Stimulated activated naive B cell treated with anti-CD40 and anti-IgM and Interleukin-4, amounts not matched to agents 10 μg/mL and 1 μg/mL and 100 μg/mL, for 72 hours (primary cell): ENCODE results near the gene DIPK1C.

Source experiments
- ATAC-seq, 2 donors: fragments of 150-1000 bp; cut with Tn5 transposase; replicated peaks; 2 replicates each; pipeline ENCODE4 v1.10.0; 2021; ENCODE audit warnings: moderate library complexity in 1 of 2
- DNase-seq: peaks from one replicate; pipeline ENCODE4 v3.0.0; 2021
- H3K27ac Mint-ChIP-seq: one replicate; pipeline ENCODE4 v1.8.0; 2022; ENCODE audit warnings: mild to moderate bottlenecking, mixed read lengths
- H3K27me3 Mint-ChIP-seq, 2 donors: one replicate each; pipeline ENCODE4 v1.8.0; 2022; ENCODE audit warnings: mixed read lengths in 2 of 2
- H3K36me3 Mint-ChIP-seq, 2 donors: one replicate each; pipeline ENCODE4 v1.8.0; 2022; ENCODE audit warnings: mixed read lengths in 2 of 2, mild to moderate bottlenecking in 1 of 2
- H3K4me1 Mint-ChIP-seq, 2 donors: one replicate each; pipeline ENCODE4 v1.8.0; 2022; ENCODE audit warnings: mixed read lengths in 2 of 2, mild to moderate bottlenecking in 1 of 2
- H3K4me3 Mint-ChIP-seq, 2 donors: one replicate each; pipeline ENCODE4 v1.8.0; 2022; ENCODE audit warnings: mild to moderate bottlenecking in 2 of 2, mixed read lengths in 2 of 2, moderate library complexity in 1 of 2
- H3K9me3 Mint-ChIP-seq, 2 donors: one replicate each; pipeline ENCODE4 v1.8.0; 2022; ENCODE audit warnings: mixed read lengths in 2 of 2, mild to moderate bottlenecking in 1 of 2

DIPK1C gene

GRCh38 chr18:74495581-74496507 lies 38.7 kb upstream of the DIPK1C start, which contains the start of gene CNDP2:
Gene CNDP2, plus strand, starts transcription at chr18:74496363. Its CDS starts 3,611 bp downstream, at chr18:74499974.
- Mint-ChIP-seq H3K27me3 (no peaks in the 10 kb centered on the region), H3K4me3 (peak within 1 kb of the TSS; percentile 93 to 94), H3K27ac (peak within 1 kb of the TSS; percentile 94), H3K36me3 (peaks cover 18 to 32% of the 10 kb centered on the region in 2 donors), H3K4me1 (peaks cover 27 to 41% of the 10 kb centered on the region in 2 donors), H3K9me3 (no peaks in the 10 kb centered on the region)
- DNase-seq: peak; percentile 100
- peak; percentile 78 to 86 for ATAC-seq

GRCh38 chr18:74494514-74494913 lies 37.4 kb upstream of the DIPK1C start:
- H3K4me3 Mint-ChIP-seq: no peak overlapping the region
- H3K9me3 Mint-ChIP-seq: no peaks in the 10 kb centered on the region
- no peak overlapping the region for H3K27ac Mint-ChIP-seq
- no peaks in the 10 kb centered on the region for H3K27me3 Mint-ChIP-seq
- no peak for ATAC-seq
- peaks cover 22 to 31% of the 10 kb centered on the region in 2 donors for H3K4me1 Mint-ChIP-seq
- peaks cover 11 to 23% of the 10 kb centered on the region in 2 donors for H3K36me3 Mint-ChIP-seq
- no peak for DNase-seq

GRCh38 chr18:74493689-74494088 lies 36.6 kb upstream of the DIPK1C start:
- peak; percentile 32 to 33 for ATAC-seq
- Mint-ChIP-seq H3K4me3 (no peak overlapping the region), H3K27ac (peak overlapping the region; percentile 22), H3K4me1 (peaks cover 17 to 23% of the 10 kb centered on the region in 2 donors), H3K27me3 (no peaks in the 10 kb centered on the region), H3K9me3 (no peaks in the 10 kb centered on the region), H3K36me3 (peaks cover 8 to 18% of the 10 kb centered on the region in 2 donors)
- peak; percentile 37 for DNase-seq

GRCh38 chr18:74492259-74492658 lies 35.2 kb upstream of the DIPK1C start:
- peaks cover under 1 to 10% of the 10 kb centered on the region in 2 donors for H3K36me3 Mint-ChIP-seq
- no peaks in the 10 kb centered on the region for H3K27me3 Mint-ChIP-seq
- no peak for DNase-seq
- no peaks in the 10 kb centered on the region for H3K9me3 Mint-ChIP-seq
- peaks cover 10 to 11% of the 10 kb centered on the region in 2 donors for H3K4me1 Mint-ChIP-seq
- no peak overlapping the region for H3K4me3 Mint-ChIP-seq
- peak overlapping the region; percentile 65 for H3K27ac Mint-ChIP-seq
- ATAC-seq: no peak

GRCh38 chr18:74489676-74490075 lies 32.6 kb upstream of the DIPK1C start:
- peaks cover 0 to 3% of the 10 kb centered on the region in 2 donors for H3K36me3 Mint-ChIP-seq
- no peak overlapping the region for H3K27ac Mint-ChIP-seq
- no peak overlapping the region for H3K4me3 Mint-ChIP-seq
- no peak for ATAC-seq
- H3K27me3 Mint-ChIP-seq: no peaks in the 10 kb centered on the region
- DNase-seq: no peak
- H3K9me3 Mint-ChIP-seq: no peaks in the 10 kb centered on the region
- peaks cover 14 to 16% of the 10 kb centered on the region in 2 donors for H3K4me1 Mint-ChIP-seq

- Mint-ChIP-seq H3K27me3 (no peaks in the 10 kb centered on the region), H3K4me3 (no peak overlapping the region), H3K27ac (no peak overlapping the region), H3K9me3 (no peaks in the 10 kb centered on the region), H3K36me3 (peaks cover 0 to 3% of the 10 kb centered on the region in 2 donors), H3K4me1 (peaks cover 14 to 19% of the 10 kb centered on the region in 2 donors)
- ATAC-seq (no peak), DNase-seq (no peak)
Observed at GRCh38 chr18:74488864-74489263, 31.8 kb upstream of the DIPK1C start.

- Mint-ChIP-seq H3K4me3 (no peak overlapping the region), H3K27me3 (no peaks in the 10 kb centered on the region), H3K9me3 (no peaks in the 10 kb centered on the region), H3K36me3 (peaks cover 0 to 3% of the 10 kb centered on the region in 2 donors), H3K4me1 (peaks cover 10 to 15% of the 10 kb centered on the region in 2 donors), H3K27ac (no peak overlapping the region)
- DNase-seq: no peak
- ATAC-seq: no peak
Observed at GRCh38 chr18:74488354-74488753, 31.2 kb upstream of the DIPK1C start.

GRCh38 chr18:74486119-74486849 lies 29.2 kb upstream of the DIPK1C start:
- Mint-ChIP-seq H3K36me3 (no peaks in the 10 kb centered on the region), H3K4me3 (no peak overlapping the region), H3K4me1 (peaks cover 10 to 15% of the 10 kb centered on the region in 2 donors), H3K9me3 (no peaks in the 10 kb centered on the region), H3K27ac (peak overlapping the region; percentile 25), H3K27me3 (no peaks in the 10 kb centered on the region)
- ATAC-seq: no peak
- no peak for DNase-seq

- H3K36me3 Mint-ChIP-seq: no peaks in the 10 kb centered on the region
- H3K27me3 Mint-ChIP-seq: peaks cover 4 to 7% of the 10 kb centered on the region in 2 donors
- H3K4me3 Mint-ChIP-seq: no peak overlapping the region
- no peak for ATAC-seq
- H3K9me3 Mint-ChIP-seq: no peaks in the 10 kb centered on the region
- H3K27ac Mint-ChIP-seq: no peak overlapping the region
- no peak for DNase-seq
- H3K4me1 Mint-ChIP-seq: peaks cover 10 to 15% of the 10 kb centered on the region in 2 donors
Observed at GRCh38 chr18:74482697-74483096, 25.6 kb upstream of the DIPK1C start.

GRCh38 chr18:74480149-74480651 lies 23.1 kb upstream of the DIPK1C start:
- DNase-seq (no peak), ATAC-seq (no peak)
- Mint-ChIP-seq H3K4me3 (no peak overlapping the region), H3K27ac (no peak overlapping the region), H3K36me3 (no peaks in the 10 kb centered on the region), H3K4me1 (peaks cover 4 to 6% of the 10 kb centered on the region in 2 donors), H3K9me3 (no peaks in the 10 kb centered on the region), H3K27me3 (peaks cover 7 to 8% of the 10 kb centered on the region in 2 donors)

GRCh38 chr18:74479486-74480148 lies 22.5 kb upstream of the DIPK1C start:
- Mint-ChIP-seq H3K9me3 (no peaks in the 10 kb centered on the region), H3K36me3 (no peaks in the 10 kb centered on the region), H3K27ac (no peak overlapping the region), H3K4me1 (peaks cover 1 to 2% of the 10 kb centered on the region in 2 donors), H3K27me3 (peaks cover 7 to 9% of the 10 kb centered on the region in 2 donors), H3K4me3 (no peak overlapping the region)
- DNase-seq: no peak
- no peak for ATAC-seq

GRCh38 chr18:74478880-74479279 lies 21.8 kb upstream of the DIPK1C start:
- no peaks in the 10 kb centered on the region for H3K9me3 Mint-ChIP-seq
- H3K4me1 Mint-ChIP-seq: no peaks in the 10 kb centered on the region
- peaks cover 7 to 9% of the 10 kb centered on the region in 2 donors for H3K27me3 Mint-ChIP-seq
- no peaks in the 10 kb centered on the region for H3K36me3 Mint-ChIP-seq
- ATAC-seq: no peak
- no peak for DNase-seq
- no peak overlapping the region for H3K4me3 Mint-ChIP-seq
- H3K27ac Mint-ChIP-seq: no peak overlapping the region

GRCh38 chr18:74478316-74478715 lies 21.2 kb upstream of the DIPK1C start:
- Mint-ChIP-seq H3K27ac (no peak overlapping the region), H3K9me3 (no peaks in the 10 kb centered on the region), H3K27me3 (peaks cover 7 to 9% of the 10 kb centered on the region in 2 donors), H3K36me3 (no peaks in the 10 kb centered on the region), H3K4me3 (no peak overlapping the region), H3K4me1 (no peaks in the 10 kb centered on the region)
- ATAC-seq (no peak), DNase-seq (no peak)

GRCh38 chr18:74477771-74478170 lies 20.7 kb upstream of the DIPK1C start:
- H3K4me3 Mint-ChIP-seq: no peak overlapping the region
- peaks cover 7 to 9% of the 10 kb centered on the region in 2 donors for H3K27me3 Mint-ChIP-seq
- H3K36me3 Mint-ChIP-seq: no peaks in the 10 kb centered on the region
- DNase-seq (no peak), ATAC-seq (no peak)
- no peaks in the 10 kb centered on the region for H3K9me3 Mint-ChIP-seq
- H3K4me1 Mint-ChIP-seq: no peaks in the 10 kb centered on the region
- H3K27ac Mint-ChIP-seq: no peak overlapping the region
